HL-60 (cell line): ENCODE measurements around the gene EPN3.

ENCODE experiments used
- DNase-seq, 2 experiments: peaks; one replicate each; pipeline ENCODE4 v3.0.0-alpha.2; 2010 to 2020; ENCODE audit warnings: low read depth in 1 of 2, low spot score in 1 of 2
- H3K27ac ChIP-seq: fragments of 250-450 bp; sonication (Bioruptor Pico); replicated peaks from 2 replicates; pipeline ENCODE4 v1.5.1; 2020; ENCODE audit warnings: mild to moderate bottlenecking, moderate library complexity
- H3K27me3 ChIP-seq: fragments of 250-450 bp; sonication (Bioruptor Pico); 2 replicates; pipeline ENCODE4 v1.5.1; 2021; ENCODE audit warnings: mild to moderate bottlenecking, moderate library complexity; ENCODE audit not compliant: insufficient read depth, poor library complexity, severe bottlenecking
- H3K4me3 ChIP-seq: replicated peaks from 2 replicates; pipeline ENCODE4 v1.5.1; 2011; ENCODE audit warnings: mild to moderate bottlenecking, control low read depth, low read length; ENCODE audit not compliant: insufficient read depth
- GABPA ChIP-seq: IDR thresholded peaks from 2 replicates; pipeline ENCODE4 v1.6.1; 2012; ENCODE audit warnings: low read depth
- POLR2AphosphoS5 ChIP-seq: IDR thresholded peaks from 2 replicates; pipeline ENCODE4 v1.6.1; 2012; ENCODE audit warnings: low read depth
- REST ChIP-seq: IDR thresholded peaks from 2 replicates; pipeline ENCODE4 v1.6.1; 2012; ENCODE audit warnings: low read depth; ENCODE audit not compliant: insufficient replicate concordance
- SPI1 ChIP-seq: IDR thresholded peaks from 2 replicates; pipeline ENCODE4 v1.6.1; 2012; ENCODE audit warnings: low read depth, mild to moderate bottlenecking, borderline replicate concordance
- long read RNA-seq: library from polyadenylated mRNA; unstranded; transcript quantifications from one replicate; pipeline ENCODE4 v2.0.0, GENCODE V29; 2020
- TF ChIP-seq, protein P1 (sequence below): IDR thresholded peaks from one replicate; pipeline ENCODE4 v1.5.1; 2011; ENCODE audit warnings: low read length, control low read depth, inconsistent platforms; ENCODE audit not compliant: insufficient read depth

Gene EPN3
- long read RNA-seq = 0 reads

DNA sequence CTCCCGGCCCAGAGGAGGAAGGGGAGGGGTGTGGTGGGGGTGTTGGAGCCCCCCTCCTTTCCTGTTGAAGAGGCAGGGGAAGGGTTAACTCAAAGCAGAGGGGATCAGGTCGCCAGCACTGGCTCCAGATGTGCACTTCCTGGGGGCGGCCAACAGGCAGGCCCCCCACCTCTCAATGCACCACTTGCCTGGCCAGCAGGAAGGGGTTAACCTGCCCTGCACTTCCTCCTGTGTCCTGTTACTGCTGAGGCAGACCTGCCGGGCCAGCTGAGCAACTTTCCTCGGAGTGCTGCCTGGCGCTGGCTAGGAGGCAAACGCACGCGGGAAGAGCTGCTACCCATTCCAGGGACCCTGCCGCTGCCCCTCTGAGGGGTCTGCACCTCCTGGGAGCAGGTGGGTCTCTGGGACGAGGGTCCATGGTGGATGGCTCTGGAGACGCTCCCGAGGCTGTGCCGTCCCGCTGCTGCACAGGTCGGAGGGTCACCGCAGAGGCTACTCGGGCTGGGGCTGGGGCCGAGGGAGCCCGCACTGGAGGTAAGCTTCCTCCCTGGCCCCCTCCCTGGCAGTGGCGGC is at the start of gene EPN3:
EPN3 (plus strand) TSS at position 284 of the 573 bp plus-strand sequence. CDS start 3,822 bp downstream, outside the sequence.
- TF ChIP-seq, protein P1, sequence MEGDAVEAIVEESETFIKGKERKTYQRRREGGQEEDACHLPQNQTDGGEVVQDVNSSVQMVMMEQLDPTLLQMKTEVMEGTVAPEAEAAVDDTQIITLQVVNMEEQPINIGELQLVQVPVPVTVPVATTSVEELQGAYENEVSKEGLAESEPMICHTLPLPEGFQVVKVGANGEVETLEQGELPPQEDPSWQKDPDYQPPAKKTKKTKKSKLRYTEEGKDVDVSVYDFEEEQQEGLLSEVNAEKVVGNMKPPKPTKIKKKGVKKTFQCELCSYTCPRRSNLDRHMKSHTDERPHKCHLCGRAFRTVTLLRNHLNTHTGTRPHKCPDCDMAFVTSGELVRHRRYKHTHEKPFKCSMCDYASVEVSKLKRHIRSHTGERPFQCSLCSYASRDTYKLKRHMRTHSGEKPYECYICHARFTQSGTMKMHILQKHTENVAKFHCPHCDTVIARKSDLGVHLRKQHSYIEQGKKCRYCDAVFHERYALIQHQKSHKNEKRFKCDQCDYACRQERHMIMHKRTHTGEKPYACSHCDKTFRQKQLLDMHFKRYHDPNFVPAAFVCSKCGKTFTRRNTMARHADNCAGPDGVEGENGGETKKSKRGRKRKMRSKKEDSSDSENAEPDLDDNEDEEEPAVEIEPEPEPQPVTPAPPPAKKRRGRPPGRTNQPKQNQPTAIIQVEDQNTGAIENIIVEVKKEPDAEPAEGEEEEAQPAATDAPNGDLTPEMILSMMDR = no peak
- TF ChIP-seq SPI1 (peak; percentile 32; the same call in 1 of the 2 replicates), REST (no peak), POLR2AphosphoS5 (no peak), GABPA (no peak)
- Histone ChIP-seq H3K27ac (no peak within 1 kb of the TSS), H3K4me3 (no peak within 1 kb of the TSS), H3K27me3 (peaks cover 31% of the 10 kb centered on the region)
- DNase-seq = no peak

- Histone ChIP-seq H3K27me3 (no peaks in the 10 kb centered on the region), H3K4me3 (no peak overlapping the region), H3K27ac (no peak overlapping the region)
- DNase-seq = no peak
- TF ChIP-seq REST = no peak
- TF ChIP-seq, protein P1 = no peak
- no peak for TF ChIP-seq GABPA
- no peak for TF ChIP-seq SPI1
- no peak for TF ChIP-seq POLR2AphosphoS5
These were observed 49.3 kb upstream of the EPN3 start for GRCh38 chr17:50483266-50483665.

GRCh38 chr17:50484386-50485155 is 48.0 kb upstream of the EPN3 start:
- Histone ChIP-seq H3K27me3 (no peaks in the 10 kb centered on the region), H3K27ac (no peak overlapping the region), H3K4me3 (no peak overlapping the region)
- TF ChIP-seq GABPA = no peak
- no peak for TF ChIP-seq REST
- no peak for TF ChIP-seq SPI1
- no peak for TF ChIP-seq POLR2AphosphoS5
- TF ChIP-seq, protein P1 = no peak
- no peak for DNase-seq
